AG04449 (cell line): ENCODE measurements around the gene TADA3.

ENCODE experiments used
- CTCF ChIA-PET: fragments of 350-600 bp; formaldehyde crosslinking; extraction: SDS; loops from one replicate; lab custom pipeline; 2021; ENCODE audit warnings: antibody characterized with exemption; lab: Yijun Ruan, JAX
- POLR2A ChIA-PET: fragments of 400-600, 350-600 bp; formaldehyde crosslinking; extraction: SDS; loops from one replicate; lab custom pipeline; 2020; ENCODE audit warnings: antibody characterized with exemption, inconsistent platforms; lab: Yijun Ruan, JAX
- DNase-seq: peaks from one replicate; pipeline ENCODE4 v3.0.0-alpha.2; 2010; ENCODE audit warnings: low read depth, low spot score
- H3K4me3 ChIP-seq: 2 replicates; pipeline ENCODE4 v1.5.1; 2011; ENCODE audit warnings: low read depth, mild to moderate bottlenecking, control low read depth, low read length
- CTCF ChIP-seq: IDR thresholded peaks from one replicate; pipeline ENCODE4 v1.5.1; 2011; ENCODE audit warnings: mild to moderate bottlenecking, moderate library complexity, low read length, control low read depth, inconsistent platforms; ENCODE audit not compliant: insufficient read depth; ENCODE audit errors: missing control alignments

Gene TADA3

GRCh38 chr3:9797196-9797945, 5.1 kb upstream of the TADA3 start:
- CTCF ChIA-PET: no interaction called here
- TF ChIP-seq CTCF: no peak
- POLR2A ChIA-PET: no interaction called here
- H3K4me3 ChIP-seq: no peak overlapping the region
- no peak for DNase-seq

GRCh38 chr3:9795207-9795606, 2.9 kb upstream of the TADA3 start:
- TF ChIP-seq CTCF: no peak
- no peak for DNase-seq
- POLR2A ChIA-PET: interaction anchor here (0.9 kb wide), 1 partner anchor 137 kb away, joined by 4 read pairs; no protein-coding TSS in a partner anchor
- H3K4me3 ChIP-seq: no peak overlapping the region
- CTCF ChIA-PET: interaction anchor here (1.8 kb wide), 1 partner anchor 10 kb away, joined by 9 read pairs; no protein-coding TSS in a partner anchor

- CTCF ChIA-PET: no interaction called here
- H3K4me3 ChIP-seq: peak overlapping the region; percentile 18; the same call in 1 of the 2 replicates
Measured at GRCh38 chr3:9794400-9794799, 2.1 kb upstream of the TADA3 start.

GRCh38 chr3:9793161-9793781, 998 bp upstream of the TADA3 start:
- DNase-seq: no peak
- TF ChIP-seq CTCF: no peak
- CTCF ChIA-PET: interaction anchor here (0.8 to 1.8 kb wide), 3 partner anchors 11 to 43 kb away, joined by 3 to 7 read pairs (median 4); no protein-coding TSS in a partner anchor
- POLR2A ChIA-PET: interaction anchor here (0.7 to 1.8 kb wide), 16 partner anchors 9 to 535 kb away, joined by 3 to 13 read pairs (median 4); partner anchors contain the start of genes BRPF1, CRELD1, OGG1 and RPUSD3
- H3K4me3 ChIP-seq: peak overlapping the region; percentile 99

More at GRCh38 chr3:9794400-9794799, 2.1 kb upstream of the TADA3 start:
- no peak for TF ChIP-seq CTCF
- DNase-seq: no peak
- POLR2A ChIA-PET: no interaction called here

GRCh38 chr3:9791790-9792404, 376 bp downstream of the TADA3 start:
- CTCF ChIA-PET: interaction anchor here (1.0 to 1.5 kb wide), 4 partner anchors 11 to 155 kb away, joined by 3 to 7 read pairs (median 3); no protein-coding TSS in a partner anchor
- POLR2A ChIA-PET: interaction anchor here (0.8 to 1.8 kb wide), 9 partner anchors 8 to 60 kb away, joined by 3 to 13 read pairs (median 4); partner anchors contain the start of genes BRPF1 and OGG1
- no peak for TF ChIP-seq CTCF
- no peak for DNase-seq
- H3K4me3 ChIP-seq: peak overlapping the region; percentile 99

- peak overlapping the region; percentile 99 for H3K4me3 ChIP-seq
- CTCF ChIA-PET: interaction anchor here (1.2 to 1.5 kb wide), 3 partner anchors 10 to 155 kb away, joined by 3 to 7 read pairs (median 3); no protein-coding TSS in a partner anchor
- POLR2A ChIA-PET: no interaction called here
- no peak for DNase-seq
- TF ChIP-seq CTCF: no peak
Measured at GRCh38 chr3:9791127-9791526, 1.1 kb downstream of the TADA3 start.
